ENCODE data around the gene CD300LG. TPM values are rescaled to one million over a fixed set of nuclear protein-coding genes. Genes with fewer than 3 reads are reported as not detected.

CD300LG gene
- total RNA-seq, 1 donor from 2014 or later: 45.9 TPM

- H3K9me3 ChIP-seq: no peaks in the 10 kb centered on the region
- H3K4me3 ChIP-seq: no peak overlapping the region
- intact Hi-C loops (cut with DNase I): no loop called here
- no peaks in the 10 kb centered on the region for H3K27me3 ChIP-seq
- H3K27ac ChIP-seq: no peak overlapping the region
- DNase-seq (ENCODE audit: low spot score in 2 of 2): no peak
- H3K4me1 ChIP-seq: no peaks in the 10 kb centered on the region
- TF ChIP-seq CTCF (IDR thresholded peaks at IDR 0.05): no peak
- H3K36me3 ChIP-seq: peaks cover 25 to 58% of the 10 kb centered on the region in 2 donors
Observed at GRCh38 chr17:43812396-43813265, 34.3 kb upstream of the CD300LG start.

- no peak overlapping the region for H3K4me3 ChIP-seq
- H3K27me3 ChIP-seq: no peaks in the 10 kb centered on the region
- H3K4me1 ChIP-seq: no peaks in the 10 kb centered on the region
- intact Hi-C loops (cut with DNase I): no loop called here
- H3K27ac ChIP-seq: no peak overlapping the region
- no peak for DNase-seq (ENCODE audit: low spot score in 2 of 2)
- no peaks in the 10 kb centered on the region for H3K9me3 ChIP-seq
- H3K36me3 ChIP-seq: peaks cover 29 to 61% of the 10 kb centered on the region in 2 donors
- TF ChIP-seq CTCF (IDR thresholded peaks at IDR 0.05): no peak
Observed at GRCh38 chr17:43813386-43813785, 33.6 kb upstream of the CD300LG start.

GRCh38 chr17:43814026-43814425 lies 33.0 kb upstream of the CD300LG start:
- Histone ChIP-seq H3K27ac (no peak overlapping the region), H3K27me3 (no peaks in the 10 kb centered on the region), H3K9me3 (no peaks in the 10 kb centered on the region), H3K4me3 (no peak overlapping the region), H3K36me3 (peaks cover 28 to 57% of the 10 kb centered on the region in 2 donors), H3K4me1 (no peaks in the 10 kb centered on the region)
- no peak for DNase-seq (ENCODE audit: low spot score in 2 of 2)
- no peak for TF ChIP-seq CTCF (IDR thresholded peaks at IDR 0.05)
- intact Hi-C loops (cut with DNase I): no loop called here

GRCh38 chr17:43814714-43815113 lies 32.3 kb upstream of the CD300LG start:
- intact Hi-C loops (cut with DNase I): no loop called here
- no peaks in the 10 kb centered on the region for H3K9me3 ChIP-seq
- H3K27me3 ChIP-seq: no peaks in the 10 kb centered on the region
- H3K4me1 ChIP-seq: no peaks in the 10 kb centered on the region
- no peak for DNase-seq (ENCODE audit: low spot score in 2 of 2)
- H3K4me3 ChIP-seq: no peak overlapping the region
- TF ChIP-seq CTCF (IDR thresholded peaks at IDR 0.05): no peak
- H3K27ac ChIP-seq: no peak overlapping the region
- peaks cover 23 to 60% of the 10 kb centered on the region in 2 donors for H3K36me3 ChIP-seq

- DNase-seq (ENCODE audit: low spot score in 2 of 2): no peak
- intact Hi-C loops (cut with DNase I): no loop called here
- H3K4me3 ChIP-seq: no peak overlapping the region
- H3K27ac ChIP-seq: no peak overlapping the region
- H3K27me3 ChIP-seq: no peaks in the 10 kb centered on the region
- H3K4me1 ChIP-seq: no peaks in the 10 kb centered on the region
- no peaks in the 10 kb centered on the region for H3K9me3 ChIP-seq
- no peak for TF ChIP-seq CTCF (IDR thresholded peaks at IDR 0.05)
- H3K36me3 ChIP-seq: peaks cover 26 to 65% of the 10 kb centered on the region in 2 donors
Observed at GRCh38 chr17:43816336-43817320, 30.3 kb upstream of the CD300LG start.

Measured in ascending aorta (tissue), 2 donors.